Nephron progenitor cell (in vitro differentiated cells): ENCODE data around the gene TOLLIP.

Experiments
- DNase-seq: peaks from one replicate; pipeline ENCODE4 v3.0.0; 2021
- H3K27ac Mint-ChIP-seq: 2 replicates; pipeline ENCODE4 v1.8.0; 2021; ENCODE audit warnings: mild to moderate bottlenecking, moderate library complexity, mixed read lengths
- H3K27me3 Mint-ChIP-seq: 2 replicates; pipeline ENCODE4 v1.8.0; 2021; ENCODE audit warnings: mild to moderate bottlenecking, low read depth, mixed read lengths; ENCODE audit not compliant: poor library complexity
- H3K36me3 Mint-ChIP-seq: 2 replicates; pipeline ENCODE4 v1.8.0; 2021; ENCODE audit warnings: low read depth, mixed read lengths
- H3K4me1 Mint-ChIP-seq: 2 replicates; pipeline ENCODE4 v1.8.0; 2021; ENCODE audit warnings: mixed read lengths
- H3K4me3 Mint-ChIP-seq: 2 replicates; pipeline ENCODE4 v1.8.0; 2021; ENCODE audit warnings: mild to moderate bottlenecking, moderate library complexity, mixed read lengths
- H3K9me3 Mint-ChIP-seq: 2 replicates; pipeline ENCODE4 v1.8.0; 2021; ENCODE audit warnings: mild to moderate bottlenecking, moderate library complexity, mixed read lengths
- TF ChIP-seq, protein P1 (sequence below): fragments of 200-600 bp; sonication (generic); IDR thresholded peaks from 2 replicates; pipeline ENCODE4 v1.5.0; 2021; ENCODE audit warnings: antibody characterized with exemption

TOLLIP gene

DNA sequence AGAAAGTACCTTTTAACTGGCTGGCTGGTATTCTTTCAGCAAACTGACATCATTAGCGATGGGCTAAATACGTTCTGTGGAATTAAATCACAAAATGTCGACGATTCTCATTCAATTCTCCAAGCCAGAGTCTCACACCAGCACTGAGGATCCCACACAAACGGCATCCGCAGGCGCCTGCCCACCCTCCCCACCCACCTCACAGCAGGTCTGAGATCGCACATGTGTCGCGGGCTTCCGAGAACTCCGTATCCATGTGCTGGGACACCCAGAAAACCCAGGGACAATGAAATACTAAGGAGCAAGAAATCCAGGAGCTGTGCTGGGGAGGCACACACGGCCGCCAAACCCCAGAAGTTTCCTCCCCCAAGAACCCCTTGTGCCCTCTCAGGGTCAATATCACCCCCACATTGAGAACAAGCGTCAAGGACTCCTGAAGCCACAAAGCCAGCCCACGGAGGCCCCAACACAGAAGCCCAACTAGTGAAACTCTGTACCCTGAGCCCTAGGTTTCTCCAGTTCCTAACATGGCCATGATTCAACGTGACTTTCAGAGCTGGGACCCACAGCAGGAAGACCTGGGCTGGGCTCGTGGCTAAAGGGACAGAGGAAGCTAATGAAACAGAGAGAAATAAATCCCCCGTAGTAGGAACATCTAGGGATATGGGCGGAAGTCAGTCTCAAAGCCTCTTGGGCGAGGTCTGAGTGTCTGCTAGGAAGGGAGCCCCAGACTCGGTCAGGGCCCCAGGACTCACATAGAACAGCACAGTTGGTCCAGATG, 8.0 kb downstream of the TOLLIP start:
- TF ChIP-seq, protein P1, sequence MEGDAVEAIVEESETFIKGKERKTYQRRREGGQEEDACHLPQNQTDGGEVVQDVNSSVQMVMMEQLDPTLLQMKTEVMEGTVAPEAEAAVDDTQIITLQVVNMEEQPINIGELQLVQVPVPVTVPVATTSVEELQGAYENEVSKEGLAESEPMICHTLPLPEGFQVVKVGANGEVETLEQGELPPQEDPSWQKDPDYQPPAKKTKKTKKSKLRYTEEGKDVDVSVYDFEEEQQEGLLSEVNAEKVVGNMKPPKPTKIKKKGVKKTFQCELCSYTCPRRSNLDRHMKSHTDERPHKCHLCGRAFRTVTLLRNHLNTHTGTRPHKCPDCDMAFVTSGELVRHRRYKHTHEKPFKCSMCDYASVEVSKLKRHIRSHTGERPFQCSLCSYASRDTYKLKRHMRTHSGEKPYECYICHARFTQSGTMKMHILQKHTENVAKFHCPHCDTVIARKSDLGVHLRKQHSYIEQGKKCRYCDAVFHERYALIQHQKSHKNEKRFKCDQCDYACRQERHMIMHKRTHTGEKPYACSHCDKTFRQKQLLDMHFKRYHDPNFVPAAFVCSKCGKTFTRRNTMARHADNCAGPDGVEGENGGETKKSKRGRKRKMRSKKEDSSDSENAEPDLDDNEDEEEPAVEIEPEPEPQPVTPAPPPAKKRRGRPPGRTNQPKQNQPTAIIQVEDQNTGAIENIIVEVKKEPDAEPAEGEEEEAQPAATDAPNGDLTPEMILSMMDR, result no peak
- Mint-ChIP-seq H3K4me1 (peaks cover 75% of the 10 kb centered on the region), H3K4me3 (no peak overlapping the region), H3K36me3 (no peaks in the 10 kb centered on the region), H3K27me3 (no peaks in the 10 kb centered on the region), H3K27ac (peak overlapping the region; percentile 28), H3K9me3 (no peaks in the 10 kb centered on the region)
- no peak for DNase-seq

DNA sequence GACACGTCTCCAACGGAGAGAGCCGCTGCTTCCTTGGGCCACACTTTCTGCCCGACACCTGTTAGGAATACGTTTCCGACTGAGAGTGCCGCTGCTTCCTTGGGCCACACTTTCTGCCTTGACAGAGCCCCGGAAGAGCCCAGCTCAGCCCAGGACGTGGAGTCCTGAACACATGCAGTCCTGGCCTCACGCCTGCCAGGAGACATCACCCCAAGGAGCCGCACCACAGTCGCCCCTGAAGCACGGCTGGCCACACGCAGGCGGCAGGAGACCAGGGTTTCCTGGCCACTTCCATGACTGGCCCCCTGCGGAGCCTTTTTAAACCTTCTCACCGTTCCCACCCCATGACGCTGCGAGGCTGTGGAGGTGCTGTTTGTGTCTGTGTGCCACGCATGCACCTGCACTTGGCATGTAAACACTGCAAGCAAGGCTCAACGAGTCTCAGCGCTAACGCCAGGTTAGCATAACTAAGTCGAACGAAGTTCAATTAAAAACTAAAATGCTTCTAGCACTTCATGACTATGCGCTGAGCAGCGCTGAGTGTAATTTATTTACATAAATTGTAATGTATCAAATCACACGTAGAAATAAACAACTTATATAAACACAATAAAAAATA, 8.8 kb downstream of the TOLLIP start:
- Mint-ChIP-seq H3K9me3 (no peaks in the 10 kb centered on the region), H3K27me3 (no peaks in the 10 kb centered on the region), H3K4me1 (peaks cover 69% of the 10 kb centered on the region), H3K36me3 (no peaks in the 10 kb centered on the region), H3K27ac (peak overlapping the region; percentile 66), H3K4me3 (no peak overlapping the region)
- DNase-seq, result no peak
- TF ChIP-seq, protein P1, result no peak

GRCh38 chr11:1300121-1300520, 9.3 kb downstream of the TOLLIP start:
- H3K9me3 Mint-ChIP-seq, result no peaks in the 10 kb centered on the region
- no peak for DNase-seq
- TF ChIP-seq, protein P1, result no peak
- peak overlapping the region; percentile 7 for H3K27ac Mint-ChIP-seq
- H3K4me1 Mint-ChIP-seq, result peaks cover 63% of the 10 kb centered on the region
- no peaks in the 10 kb centered on the region for H3K27me3 Mint-ChIP-seq
- no peak overlapping the region for H3K4me3 Mint-ChIP-seq
- H3K36me3 Mint-ChIP-seq, result no peaks in the 10 kb centered on the region

- Mint-ChIP-seq H3K4me1 (peaks cover 58% of the 10 kb centered on the region), H3K27me3 (no peaks in the 10 kb centered on the region), H3K36me3 (no peaks in the 10 kb centered on the region), H3K4me3 (no peak overlapping the region), H3K9me3 (no peaks in the 10 kb centered on the region), H3K27ac (no peak overlapping the region)
- no peak for DNase-seq
- TF ChIP-seq, protein P1, result no peak
Observed at GRCh38 chr11:1299621-1300020, 9.8 kb downstream of the TOLLIP start.

- no peak overlapping the region for H3K27ac Mint-ChIP-seq
- H3K4me3 Mint-ChIP-seq, result no peak overlapping the region
Observed at GRCh38 chr11:1298695-1299492, 10.5 kb downstream of the TOLLIP start.

More at GRCh38 chr11:1298695-1299492, 10.5 kb downstream of the TOLLIP start:
- Mint-ChIP-seq H3K4me1 (peaks cover 51% of the 10 kb centered on the region), H3K9me3 (no peaks in the 10 kb centered on the region), H3K27me3 (no peaks in the 10 kb centered on the region), H3K36me3 (no peaks in the 10 kb centered on the region)
- TF ChIP-seq, protein P1, result no peak
- DNase-seq, result peak; percentile 37
